Neural cell (in vitro differentiated cells): ENCODE data around the gene VPS13D. TPM values are rescaled to one million over a fixed set of nuclear protein-coding genes. Genes with fewer than 3 reads are reported as not detected.

ENCODE experiments used
- H2AFZ ChIP-seq: fragments of 200-600, 300-800 bp; sonication (generic), shearing (Covaris generic); 2 replicates; pipeline ENCODE4 v1.6.0; 2014; ENCODE audit warnings: low read depth, mild to moderate bottlenecking, antibody characterized with exemption, low read length, moderate library complexity
- H3F3A ChIP-seq: fragments of 200-600 bp; shearing (Covaris generic); 2 replicates; pipeline ENCODE4 v1.6.1; 2016; ENCODE audit warnings: mild to moderate bottlenecking, moderate library complexity, mixed read lengths, antibody characterized with exemption, low read length; ENCODE audit not compliant: insufficient read depth, poor library complexity, severe bottlenecking
- H3K27ac ChIP-seq: fragments of 200-600, 300-800 bp; sonication (generic), shearing (Covaris generic); 2 replicates; pipeline ENCODE4 v1.5.1; 2014; ENCODE audit warnings: mild to moderate bottlenecking, low read length, moderate library complexity
- H3K27me3 ChIP-seq: fragments of 300-800, 200-600 bp; sonication (generic), shearing (Covaris generic); 2 replicates; pipeline ENCODE4 v1.6.0; 2014; ENCODE audit warnings: mild to moderate bottlenecking, low read depth, low read length, moderate library complexity; ENCODE audit not compliant: insufficient read depth
- H3K36me3 ChIP-seq: fragments of 300-800, 200-600 bp; sonication (generic), shearing (Covaris generic); 2 replicates; pipeline ENCODE4 v1.5.1; 2014; ENCODE audit warnings: mild to moderate bottlenecking, antibody characterized with exemption, low read length, moderate library complexity; ENCODE audit not compliant: insufficient read depth
- H3K4me2 ChIP-seq: fragments of 300-800, 200-600 bp; sonication (generic), shearing (Covaris generic); 2 replicates; pipeline ENCODE4 v1.6.0; 2014; ENCODE audit warnings: mild to moderate bottlenecking, low read length
- H3K4me3 ChIP-seq: fragments of 300-800, 200-600 bp; sonication (generic), shearing (Covaris generic); 2 replicates; pipeline ENCODE4 v1.5.1; 2014; ENCODE audit warnings: mild to moderate bottlenecking, low read length, moderate library complexity
- H3K79me2 ChIP-seq: fragments of 200-600 bp; shearing (Covaris generic); replicated peaks from 2 replicates; pipeline ENCODE4 v1.6.0; 2014; ENCODE audit warnings: mild to moderate bottlenecking, low read length, moderate library complexity; ENCODE audit not compliant: insufficient read depth
- H3K9ac ChIP-seq: fragments of 300-800, 200-600 bp; sonication (generic), shearing (Covaris generic); 2 replicates; pipeline ENCODE4 v1.6.1; 2016; ENCODE audit warnings: mild to moderate bottlenecking, low read length, mixed read lengths
- H3K9me2 ChIP-seq: fragments of 200-600 bp; shearing (Covaris generic); 2 replicates; pipeline ENCODE4 v1.6.1; 2016; ENCODE audit warnings: mild to moderate bottlenecking, low read length, mixed read lengths; ENCODE audit not compliant: insufficient read depth
- H3K9me3 ChIP-seq: fragments of 200-600, 300-800 bp; sonication (generic), shearing (Covaris generic); 2 replicates; pipeline ENCODE4 v1.6.1; 2016; ENCODE audit warnings: mild to moderate bottlenecking, mixed run types, low read length, moderate library complexity, mixed read lengths
- H4K20me1 ChIP-seq: fragments of 200-600 bp; shearing (Covaris generic); 2 replicates; pipeline ENCODE4 v1.6.1; 2016; ENCODE audit warnings: mild to moderate bottlenecking, mixed run types; ENCODE audit not compliant: insufficient read depth
- CTCF ChIP-seq: fragments of 450-650 bp; IDR thresholded peaks from 2 replicates; pipeline ENCODE4 v1.5.1; 2014; ENCODE audit warnings: antibody characterized with exemption, mild to moderate bottlenecking, moderate library complexity; ENCODE audit not compliant: poor library complexity, severe bottlenecking
- EP300 ChIP-seq: fragments of 450-650 bp; conservative IDR thresholded peaks from 2 replicates; pipeline ENCODE4 v1.6.1; 2014; ENCODE audit warnings: antibody characterized with exemption, mild to moderate bottlenecking, moderate library complexity; ENCODE audit not compliant: poor library complexity, severe bottlenecking
- EZH2 ChIP-seq: fragments of 200-600, 300-800 bp; shearing (Covaris generic), sonication (generic); IDR thresholded peaks from 2 replicates; pipeline ENCODE4 v1.6.1; 2014; ENCODE audit warnings: antibody characterized with exemption, low read length, borderline replicate concordance, mild to moderate bottlenecking; ENCODE audit not compliant: insufficient read depth, poor library complexity, severe bottlenecking
- POLR2AphosphoS5 ChIP-seq: IDR thresholded peaks from 2 replicates; pipeline ENCODE4 v1.6.1; 2012
- RAD21 ChIP-seq: fragments of 450-650 bp; conservative IDR thresholded peaks from 2 replicates; pipeline ENCODE4 v1.6.1; 2014; ENCODE audit warnings: antibody characterized with exemption, mild to moderate bottlenecking, moderate library complexity
- REST ChIP-seq: IDR thresholded peaks from 2 replicates; pipeline ENCODE4 v1.6.1; 2012; ENCODE audit warnings: borderline replicate concordance
- SMC3 ChIP-seq: fragments of 450-650 bp; conservative IDR thresholded peaks from 2 replicates; pipeline ENCODE4 v1.6.1; 2014; ENCODE audit warnings: antibody characterized with exemption, mild to moderate bottlenecking, moderate library complexity; ENCODE audit not compliant: poor library complexity
- polyA plus RNA-seq: library from polyadenylated mRNA; depleted of rRNA; stranded (reverse); fragments of >200 nt; gene quantifications from 2 replicates; pipeline ENCODE4 v1.2.3, GENCODE V29; 2014

VPS13D gene
- polyA plus RNA-seq, 1 donor from 2014 or later = 24.5 TPM

- Histone ChIP-seq H3K9me2 (no peaks in the 10 kb centered on the region), H3K36me3 (no peaks in the 10 kb centered on the region), H3F3A (no peaks in the 10 kb centered on the region), H3K9ac (no peak overlapping the region), H2AFZ (no peak overlapping the region), H3K4me3 (no peak overlapping the region), H3K4me2 (no peak overlapping the region), H4K20me1 (no peaks in the 10 kb centered on the region), H3K27me3 (no peaks in the 10 kb centered on the region), H3K79me2 (no peaks in the 10 kb centered on the region), H3K9me3 (no peaks in the 10 kb centered on the region), H3K27ac (no peak overlapping the region)
- TF ChIP-seq SMC3 = no peak
- no peak for TF ChIP-seq RAD21
- TF ChIP-seq CTCF = no peak
- no peak for TF ChIP-seq EP300
- TF ChIP-seq REST = no peak
- TF ChIP-seq EZH2 = no peak
- TF ChIP-seq POLR2AphosphoS5 = no peak
Observed at GRCh38 chr1:12475101-12475500, 245.3 kb downstream of the VPS13D start.

GRCh38 chr1:12475530-12475934, 245.7 kb downstream of the VPS13D start:
- no peak overlapping the region for H3K4me2 ChIP-seq
- H2AFZ ChIP-seq = no peak overlapping the region
- no peaks in the 10 kb centered on the region for H3K79me2 ChIP-seq
- no peak for TF ChIP-seq REST
- no peaks in the 10 kb centered on the region for H3K36me3 ChIP-seq
- H3K27ac ChIP-seq = no peak overlapping the region
- no peaks in the 10 kb centered on the region for H4K20me1 ChIP-seq
- H3K9me2 ChIP-seq = no peaks in the 10 kb centered on the region
- no peaks in the 10 kb centered on the region for H3F3A ChIP-seq
- no peaks in the 10 kb centered on the region for H3K9me3 ChIP-seq
- no peak overlapping the region for H3K9ac ChIP-seq
- H3K4me3 ChIP-seq = no peak overlapping the region
- H3K27me3 ChIP-seq = no peaks in the 10 kb centered on the region
